ENCODE measurements around the gene ADAMTS12.

DNA sequence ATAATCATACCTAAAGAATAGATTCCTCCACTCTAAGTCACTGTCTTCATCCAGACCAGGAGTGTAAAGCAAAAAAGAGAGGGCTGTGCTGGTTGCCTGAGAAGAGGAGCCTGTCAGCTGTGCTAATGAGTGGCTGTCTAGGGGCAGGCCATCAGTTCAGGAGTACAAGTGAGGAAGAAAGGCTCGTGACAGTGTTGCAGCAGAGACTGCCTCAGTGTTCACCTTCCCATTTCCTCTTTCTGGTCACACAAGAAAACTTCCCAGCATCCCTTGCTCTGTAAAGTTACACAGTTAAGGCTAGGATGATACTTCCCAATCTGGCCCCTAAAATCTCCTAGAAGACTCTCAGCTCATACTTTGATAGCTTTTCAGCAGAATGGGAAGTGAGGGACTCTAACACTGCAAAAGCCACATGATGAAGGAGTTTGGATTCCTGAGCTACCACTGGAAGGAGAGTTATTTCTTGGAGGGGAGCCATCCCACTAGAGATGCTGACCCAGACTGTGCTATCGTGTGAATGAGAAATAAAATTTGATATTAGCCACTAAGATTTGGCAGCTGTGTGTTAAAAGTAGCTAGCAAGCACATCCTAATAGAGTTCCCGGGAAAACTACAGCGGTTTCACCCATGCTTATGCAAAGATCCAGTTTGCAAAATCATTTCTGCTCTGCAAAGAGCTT is 67.1 kb downstream of the ADAMTS12 start:
- TF ChIP-seq, protein P1, sequence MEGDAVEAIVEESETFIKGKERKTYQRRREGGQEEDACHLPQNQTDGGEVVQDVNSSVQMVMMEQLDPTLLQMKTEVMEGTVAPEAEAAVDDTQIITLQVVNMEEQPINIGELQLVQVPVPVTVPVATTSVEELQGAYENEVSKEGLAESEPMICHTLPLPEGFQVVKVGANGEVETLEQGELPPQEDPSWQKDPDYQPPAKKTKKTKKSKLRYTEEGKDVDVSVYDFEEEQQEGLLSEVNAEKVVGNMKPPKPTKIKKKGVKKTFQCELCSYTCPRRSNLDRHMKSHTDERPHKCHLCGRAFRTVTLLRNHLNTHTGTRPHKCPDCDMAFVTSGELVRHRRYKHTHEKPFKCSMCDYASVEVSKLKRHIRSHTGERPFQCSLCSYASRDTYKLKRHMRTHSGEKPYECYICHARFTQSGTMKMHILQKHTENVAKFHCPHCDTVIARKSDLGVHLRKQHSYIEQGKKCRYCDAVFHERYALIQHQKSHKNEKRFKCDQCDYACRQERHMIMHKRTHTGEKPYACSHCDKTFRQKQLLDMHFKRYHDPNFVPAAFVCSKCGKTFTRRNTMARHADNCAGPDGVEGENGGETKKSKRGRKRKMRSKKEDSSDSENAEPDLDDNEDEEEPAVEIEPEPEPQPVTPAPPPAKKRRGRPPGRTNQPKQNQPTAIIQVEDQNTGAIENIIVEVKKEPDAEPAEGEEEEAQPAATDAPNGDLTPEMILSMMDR (IDR thresholded peaks at IDR 0.05 in 2 of 3, conservative IDR thresholded peaks at IDR 0.05 in 1 of 3; ENCODE audit: control insufficient read depth in 2 of 3, extremely low read depth in 1 of 3, insufficient read depth in 1 of 3, low read depth in 3 of 3, low read length in 3 of 3), result no peak
- TF ChIP-seq, protein P2, sequence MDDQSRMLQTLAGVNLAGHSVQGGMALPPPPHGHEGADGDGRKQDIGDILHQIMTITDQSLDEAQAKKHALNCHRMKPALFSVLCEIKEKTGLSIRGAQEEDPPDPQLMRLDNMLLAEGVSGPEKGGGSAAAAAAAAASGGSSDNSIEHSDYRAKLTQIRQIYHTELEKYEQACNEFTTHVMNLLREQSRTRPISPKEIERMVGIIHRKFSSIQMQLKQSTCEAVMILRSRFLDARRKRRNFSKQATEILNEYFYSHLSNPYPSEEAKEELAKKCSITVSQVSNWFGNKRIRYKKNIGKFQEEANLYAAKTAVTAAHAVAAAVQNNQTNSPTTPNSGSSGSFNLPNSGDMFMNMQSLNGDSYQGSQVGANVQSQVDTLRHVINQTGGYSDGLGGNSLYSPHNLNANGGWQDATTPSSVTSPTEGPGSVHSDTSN (IDR thresholded peaks at IDR 0.05; ENCODE audit: insufficient replicate concordance, low read depth, low read length), result no peak
- no peak for TF ChIP-seq ZNF207 (IDR thresholded peaks at IDR 0.05; ENCODE audit: borderline replicate concordance)
- TF ChIP-seq, protein P3, sequence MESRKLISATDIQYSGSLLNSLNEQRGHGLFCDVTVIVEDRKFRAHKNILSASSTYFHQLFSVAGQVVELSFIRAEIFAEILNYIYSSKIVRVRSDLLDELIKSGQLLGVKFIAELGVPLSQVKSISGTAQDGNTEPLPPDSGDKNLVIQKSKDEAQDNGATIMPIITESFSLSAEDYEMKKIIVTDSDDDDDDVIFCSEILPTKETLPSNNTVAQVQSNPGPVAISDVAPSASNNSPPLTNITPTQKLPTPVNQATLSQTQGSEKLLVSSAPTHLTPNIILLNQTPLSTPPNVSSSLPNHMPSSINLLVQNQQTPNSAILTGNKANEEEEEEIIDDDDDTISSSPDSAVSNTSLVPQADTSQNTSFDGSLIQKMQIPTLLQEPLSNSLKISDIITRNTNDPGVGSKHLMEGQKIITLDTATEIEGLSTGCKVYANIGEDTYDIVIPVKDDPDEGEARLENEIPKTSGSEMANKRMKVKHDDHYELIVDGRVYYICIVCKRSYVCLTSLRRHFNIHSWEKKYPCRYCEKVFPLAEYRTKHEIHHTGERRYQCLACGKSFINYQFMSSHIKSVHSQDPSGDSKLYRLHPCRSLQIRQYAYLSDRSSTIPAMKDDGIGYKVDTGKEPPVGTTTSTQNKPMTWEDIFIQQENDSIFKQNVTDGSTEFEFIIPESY (IDR thresholded peaks at IDR 0.05), result no peak
- TF ChIP-seq MYC (IDR thresholded peaks at IDR 0.05; ENCODE audit: insufficient read depth, insufficient read length, insufficient replicate concordance, low read length, severe bottlenecking), result no peak
- no peak for TF ChIP-seq ZZZ3 (IDR thresholded peaks at IDR 0.05; ENCODE audit: control insufficient read depth, insufficient read length, low read depth)
- TF ChIP-seq, protein P4, sequence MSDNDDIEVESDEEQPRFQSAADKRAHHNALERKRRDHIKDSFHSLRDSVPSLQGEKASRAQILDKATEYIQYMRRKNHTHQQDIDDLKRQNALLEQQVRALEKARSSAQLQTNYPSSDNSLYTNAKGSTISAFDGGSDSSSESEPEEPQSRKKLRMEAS (IDR thresholded peaks at IDR 0.05; ENCODE audit: low read depth, low read length), result no peak
- TF ChIP-seq, protein P5, sequence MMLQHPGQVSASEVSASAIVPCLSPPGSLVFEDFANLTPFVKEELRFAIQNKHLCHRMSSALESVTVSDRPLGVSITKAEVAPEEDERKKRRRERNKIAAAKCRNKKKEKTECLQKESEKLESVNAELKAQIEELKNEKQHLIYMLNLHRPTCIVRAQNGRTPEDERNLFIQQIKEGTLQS (IDR thresholded peaks at IDR 0.05; ENCODE audit: borderline replicate concordance, extremely low read depth, low read depth, low read length), result no peak
- TF ChIP-seq RAD21 (IDR thresholded peaks at IDR 0.05; ENCODE audit: insufficient read depth, low read depth, low read length), result no peak
- TF ChIP-seq ESRRA (IDR thresholded peaks at IDR 0.05; ENCODE audit: low read length), result no peak
- TF ChIP-seq, protein P6, sequence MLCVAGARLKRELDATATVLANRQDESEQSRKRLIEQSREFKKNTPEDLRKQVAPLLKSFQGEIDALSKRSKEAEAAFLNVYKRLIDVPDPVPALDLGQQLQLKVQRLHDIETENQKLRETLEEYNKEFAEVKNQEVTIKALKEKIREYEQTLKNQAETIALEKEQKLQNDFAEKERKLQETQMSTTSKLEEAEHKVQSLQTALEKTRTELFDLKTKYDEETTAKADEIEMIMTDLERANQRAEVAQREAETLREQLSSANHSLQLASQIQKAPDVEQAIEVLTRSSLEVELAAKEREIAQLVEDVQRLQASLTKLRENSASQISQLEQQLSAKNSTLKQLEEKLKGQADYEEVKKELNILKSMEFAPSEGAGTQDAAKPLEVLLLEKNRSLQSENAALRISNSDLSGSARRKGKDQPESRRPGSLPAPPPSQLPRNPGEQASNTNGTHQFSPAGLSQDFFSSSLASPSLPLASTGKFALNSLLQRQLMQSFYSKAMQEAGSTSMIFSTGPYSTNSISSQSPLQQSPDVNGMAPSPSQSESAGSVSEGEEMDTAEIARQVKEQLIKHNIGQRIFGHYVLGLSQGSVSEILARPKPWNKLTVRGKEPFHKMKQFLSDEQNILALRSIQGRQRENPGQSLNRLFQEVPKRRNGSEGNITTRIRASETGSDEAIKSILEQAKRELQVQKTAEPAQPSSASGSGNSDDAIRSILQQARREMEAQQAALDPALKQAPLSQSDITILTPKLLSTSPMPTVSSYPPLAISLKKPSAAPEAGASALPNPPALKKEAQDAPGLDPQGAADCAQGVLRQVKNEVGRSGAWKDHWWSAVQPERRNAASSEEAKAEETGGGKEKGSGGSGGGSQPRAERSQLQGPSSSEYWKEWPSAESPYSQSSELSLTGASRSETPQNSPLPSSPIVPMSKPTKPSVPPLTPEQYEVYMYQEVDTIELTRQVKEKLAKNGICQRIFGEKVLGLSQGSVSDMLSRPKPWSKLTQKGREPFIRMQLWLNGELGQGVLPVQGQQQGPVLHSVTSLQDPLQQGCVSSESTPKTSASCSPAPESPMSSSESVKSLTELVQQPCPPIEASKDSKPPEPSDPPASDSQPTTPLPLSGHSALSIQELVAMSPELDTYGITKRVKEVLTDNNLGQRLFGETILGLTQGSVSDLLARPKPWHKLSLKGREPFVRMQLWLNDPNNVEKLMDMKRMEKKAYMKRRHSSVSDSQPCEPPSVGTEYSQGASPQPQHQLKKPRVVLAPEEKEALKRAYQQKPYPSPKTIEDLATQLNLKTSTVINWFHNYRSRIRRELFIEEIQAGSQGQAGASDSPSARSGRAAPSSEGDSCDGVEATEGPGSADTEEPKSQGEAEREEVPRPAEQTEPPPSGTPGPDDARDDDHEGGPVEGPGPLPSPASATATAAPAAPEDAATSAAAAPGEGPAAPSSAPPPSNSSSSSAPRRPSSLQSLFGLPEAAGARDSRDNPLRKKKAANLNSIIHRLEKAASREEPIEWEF (IDR thresholded peaks at IDR 0.05; ENCODE audit: insufficient replicate concordance, low read depth, low read length), result no peak
- TF ChIP-seq NR2C2 (IDR thresholded peaks at IDR 0.05; ENCODE audit: borderline replicate concordance, control insufficient read depth, insufficient read length, low read depth), result no peak
